DMS 273 treated with DMSO at 0.1 percent for 48 hours (cell line): Measurements from ENCODE around the gene ENPP3.
"Not testable (repeated sequence)": the region's sequence is repeated elsewhere in the genome, so short reads cannot be mapped to it uniquely, and the experiment has no call there.

Source experiments
- DNase-seq: peaks from one replicate; lab custom pipeline; 2025; lab: John Stamatoyannopoulos, UW

ENPP3 gene

DNA sequence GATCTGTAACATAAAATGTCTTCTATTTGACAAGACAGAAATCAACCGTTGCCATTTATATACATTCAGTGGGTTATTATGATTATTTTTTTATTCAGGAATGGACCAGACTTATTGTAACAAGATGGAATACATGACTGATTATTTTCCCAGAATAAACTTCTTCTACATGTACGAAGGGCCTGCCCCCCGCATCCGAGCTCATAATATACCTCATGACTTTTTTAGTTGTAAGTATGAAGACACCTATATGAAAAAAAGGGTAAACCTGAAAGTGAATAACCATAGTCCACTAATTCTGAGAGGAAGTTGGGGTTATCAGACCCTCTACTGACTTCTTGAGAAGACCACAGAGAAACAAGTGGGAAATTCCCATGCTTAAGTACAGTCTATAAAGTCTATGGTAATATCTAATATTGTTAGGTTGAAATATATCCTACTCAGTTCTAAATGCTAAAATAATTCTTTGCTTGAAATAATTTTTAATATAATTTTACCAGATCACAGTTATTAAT, 48.2 kb downstream of the ENPP3 start:
- DNase-seq: no peak

- no peak for DNase-seq
These were observed 49.9 kb downstream of the ENPP3 start for GRCh38 chr6:131687022-131687421.

DNA sequence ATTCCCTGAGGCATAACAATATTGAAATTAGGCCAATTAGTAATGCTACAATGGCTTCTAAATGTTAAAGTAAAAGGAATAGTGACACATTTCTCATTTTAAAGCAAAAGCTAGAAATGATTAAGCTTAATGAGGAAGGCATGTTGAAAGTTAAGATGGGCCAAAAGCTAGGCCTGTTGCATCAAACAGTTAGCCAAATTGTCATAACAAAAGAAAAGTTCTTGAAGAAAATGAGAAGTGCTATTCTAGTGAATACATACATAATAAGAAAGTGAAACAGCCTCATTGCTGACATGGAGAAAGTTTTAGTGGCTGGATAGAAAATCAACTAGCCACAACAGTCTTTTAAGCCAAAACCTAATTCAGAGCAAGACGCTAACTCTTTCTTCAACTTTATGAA, 51.2 kb downstream of the ENPP3 start:
- no peak for DNase-seq

DNA sequence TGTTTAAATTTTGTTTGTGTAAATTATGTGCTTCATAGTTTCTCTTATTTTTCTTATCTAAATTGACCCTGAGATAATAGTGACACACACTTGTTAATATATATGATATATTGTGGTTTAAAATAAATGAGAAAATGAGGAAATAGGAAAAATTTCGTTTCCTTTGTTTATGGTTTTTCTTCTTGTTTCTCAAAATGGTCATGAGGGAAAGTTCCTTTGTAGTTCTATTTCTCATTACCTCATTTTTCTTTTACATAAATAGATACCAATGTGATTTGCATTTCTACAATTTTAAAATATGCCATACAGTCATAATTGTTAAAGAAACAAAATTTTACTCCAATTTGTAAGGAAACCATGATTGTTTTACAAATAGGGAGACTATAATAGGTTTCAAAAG, 54.9 kb downstream of the ENPP3 start:
- no peak for DNase-seq

- DNase-seq: no peak
These were observed 55.5 kb downstream of the ENPP3 start for GRCh38 chr6:131692589-131692988.

DNA sequence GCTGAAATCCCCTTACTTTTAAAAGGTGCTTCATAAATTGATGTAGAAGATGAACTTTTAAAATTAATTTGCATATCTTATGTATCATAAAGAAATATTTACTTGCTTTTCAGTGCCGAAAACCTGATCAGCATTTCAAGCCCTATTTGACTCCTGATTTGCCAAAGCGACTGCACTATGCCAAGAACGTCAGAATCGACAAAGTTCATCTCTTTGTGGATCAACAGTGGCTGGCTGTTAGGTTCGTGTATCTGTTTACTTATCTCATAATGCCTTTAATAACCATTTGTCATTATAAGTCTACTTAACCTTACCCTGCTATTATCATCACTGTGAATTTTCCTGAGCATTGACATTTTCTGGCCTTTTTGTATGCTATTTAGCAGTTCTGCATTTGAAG, 56.3 kb downstream of the ENPP3 start:
- DNase-seq: no peak

- DNase-seq: peak; percentile 20
These were observed 57.8 kb downstream of the ENPP3 start for GRCh38 chr6:131694832-131695426.

- DNase-seq: no peak
These were observed 59.9 kb downstream of the ENPP3 start for GRCh38 chr6:131696956-131697355.

GRCh38 chr6:131700851-131701250, 63.7 kb downstream of the ENPP3 start:
- not testable (repeated sequence) for DNase-seq

- not testable (repeated sequence) for DNase-seq
These were observed 66.8 kb downstream of the ENPP3 start for GRCh38 chr6:131703905-131704304.

DNA sequence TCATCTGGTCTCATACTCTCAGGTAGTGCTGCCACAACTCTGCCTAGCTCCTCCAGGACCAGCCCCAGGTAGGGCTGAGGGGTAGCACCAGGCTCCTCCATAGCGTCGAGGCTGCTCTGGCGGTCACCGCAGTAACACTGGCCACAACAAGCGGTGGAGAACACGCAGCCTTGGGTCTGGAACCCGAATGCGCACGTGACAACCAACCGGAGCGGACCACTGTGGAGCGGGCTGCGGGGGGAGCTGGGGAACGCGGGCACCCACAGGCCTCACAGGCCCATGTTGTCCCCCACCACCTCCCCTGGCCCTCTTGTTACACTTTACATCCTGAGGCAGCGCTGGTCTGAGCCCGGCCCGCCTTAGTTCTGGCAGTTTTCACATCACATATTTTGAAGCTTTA, 73.8 kb downstream of the ENPP3 start, which contains the start of gene CTAGE9:
Gene CTAGE9, minus strand, starts transcription at position 101 of the 400 bp plus-strand sequence. Its CDS starts 0 bp downstream, at position 101.
- DNase-seq: not testable (repeated sequence)

DNA sequence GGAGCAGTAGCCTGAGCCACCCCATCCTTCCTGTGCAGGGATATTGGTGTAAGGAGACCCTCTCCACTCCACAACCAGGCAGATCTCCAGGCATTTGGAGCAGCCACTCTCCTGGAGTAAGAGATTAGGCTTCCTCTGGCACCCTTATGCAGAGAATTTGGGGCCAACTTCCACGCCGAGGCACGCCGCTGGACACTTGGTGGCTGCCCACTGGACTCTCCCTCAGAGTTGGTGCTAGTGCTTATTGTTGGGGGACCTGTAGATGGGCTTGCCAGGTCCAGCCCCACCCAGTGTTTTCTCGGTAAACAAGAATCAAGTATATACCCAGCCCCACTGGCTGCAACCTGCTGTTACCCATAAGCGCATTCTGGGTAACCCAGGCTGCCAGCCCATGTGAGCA, 78.5 kb downstream of the ENPP3 start:
- not testable (repeated sequence) for DNase-seq

GRCh38 chr6:131717836-131718542, 80.9 kb downstream of the ENPP3 start:
- no peak for DNase-seq

GRCh38 chr6:131721161-131721560, 84.1 kb downstream of the ENPP3 start:
- DNase-seq: no peak

- no peak for DNase-seq
These were observed 87.0 kb downstream of the ENPP3 start for GRCh38 chr6:131724114-131724513.

DNA sequence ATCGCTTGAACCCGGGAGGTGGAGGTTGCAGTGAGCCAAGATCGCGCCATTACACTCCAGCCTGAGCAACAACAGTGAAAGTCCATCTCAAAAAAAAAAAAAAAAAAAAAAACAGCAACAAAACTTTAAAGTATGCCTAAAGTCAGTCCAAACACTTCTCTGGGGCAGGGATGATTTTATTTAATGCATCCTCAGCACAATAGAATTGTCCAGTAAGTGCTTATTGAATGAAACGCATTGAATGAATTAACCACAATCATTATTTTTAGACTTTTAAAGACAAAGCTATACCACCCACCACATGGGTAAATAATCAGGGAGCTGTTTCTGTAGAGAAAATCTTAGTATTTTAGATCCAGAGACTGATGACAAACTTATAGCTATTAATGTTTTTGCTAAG, 90.4 kb downstream of the ENPP3 start:
- no peak for DNase-seq

DNA sequence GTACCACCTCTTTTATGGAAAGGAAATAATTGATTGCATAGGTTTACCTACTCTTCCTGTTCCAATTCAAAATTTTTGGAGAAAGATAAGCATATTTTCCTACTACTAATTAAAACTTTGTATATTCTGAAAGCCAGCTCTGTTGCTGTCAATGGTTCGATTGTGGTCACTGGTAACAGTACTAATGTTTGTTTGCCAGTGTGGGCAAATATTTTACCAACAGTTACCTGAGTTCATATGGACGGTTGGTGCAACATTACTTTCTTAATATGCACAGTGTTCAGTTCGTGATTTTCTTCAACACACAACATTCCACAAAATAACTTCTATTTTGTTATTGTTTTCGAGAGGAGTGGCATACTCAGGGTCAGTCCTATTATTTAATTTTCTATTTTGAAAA, 90.8 kb downstream of the ENPP3 start:
- DNase-seq: no peak

GRCh38 chr6:131728296-131728939, 91.3 kb downstream of the ENPP3 start:
- DNase-seq: no peak

DNA sequence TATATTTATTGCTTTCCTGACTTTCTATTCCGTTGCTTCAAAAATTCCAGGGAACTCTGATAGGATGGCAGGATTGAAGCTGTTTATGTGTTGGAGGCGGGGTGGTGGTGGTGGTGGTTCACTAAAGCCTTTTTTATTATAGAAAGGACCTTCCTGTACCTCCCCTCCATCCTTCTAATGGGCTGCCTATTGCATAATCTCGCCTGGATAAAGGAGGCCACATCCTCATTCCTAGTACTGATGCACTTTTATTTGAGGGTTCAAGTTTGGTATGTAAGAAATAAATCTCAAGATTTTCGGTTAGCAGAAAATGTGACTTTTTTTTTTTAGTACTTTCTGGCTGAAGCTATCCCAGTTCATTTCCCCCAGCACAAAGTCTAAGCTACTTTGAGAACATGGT, 92.4 kb downstream of the ENPP3 start:
- no peak for DNase-seq

GRCh38 chr6:131730264-131730663, 93.2 kb downstream of the ENPP3 start:
- DNase-seq: no peak

GRCh38 chr6:131731224-131731623, 94.1 kb downstream of the ENPP3 start:
- no peak for DNase-seq

GRCh38 chr6:131733376-131734016, 96.4 kb downstream of the ENPP3 start:
- DNase-seq: no peak
